CD4-positive, alpha-beta T cell treated with Interferon gamma for 1 hour (primary cell): Measurements from ENCODE around the gene TRMT1.

Source experiments
- DNase-seq: peaks from one replicate; pipeline ENCODE4 v3.0.0-alpha.2; 2020

TRMT1 gene

GRCh38 chr19:13101590-13102415 lies 14.7 kb downstream of the TRMT1 start:
- DNase-seq: no peak

GRCh38 chr19:13100841-13101589 lies 15.5 kb downstream of the TRMT1 start:
- no peak for DNase-seq

- DNase-seq: peak; percentile 78
Measured at GRCh38 chr19:13100031-13100588, 16.4 kb downstream of the TRMT1 start.

- DNase-seq: peak; percentile 84
Measured at GRCh38 chr19:13099073-13099999, 17.2 kb downstream of the TRMT1 start.

- DNase-seq: peak; percentile 54
Measured at GRCh38 chr19:13098277-13099072, 18.1 kb downstream of the TRMT1 start.

GRCh38 chr19:13097463-13098258 lies 18.9 kb downstream of the TRMT1 start:
- DNase-seq: no peak

GRCh38 chr19:13097033-13097462 lies 19.5 kb downstream of the TRMT1 start:
- no peak for DNase-seq

GRCh38 chr19:13095934-13096927 lies 20.3 kb downstream of the TRMT1 start:
- DNase-seq: no peak

- DNase-seq: peak; percentile 53
Measured at GRCh38 chr19:13095393-13095784, 21.2 kb downstream of the TRMT1 start.

GRCh38 chr19:13094771-13095392 lies 21.7 kb downstream of the TRMT1 start:
- DNase-seq: peak; percentile 46

GRCh38 chr19:13094106-13094504 lies 22.4 kb downstream of the TRMT1 start:
- DNase-seq: no peak

GRCh38 chr19:13093407-13094105 lies 23.0 kb downstream of the TRMT1 start:
- DNase-seq: peak; percentile 84

- DNase-seq: no peak
Measured at GRCh38 chr19:13092606-13093235, 23.8 kb downstream of the TRMT1 start.

- no peak for DNase-seq
Measured at GRCh38 chr19:13092158-13092543, 24.4 kb downstream of the TRMT1 start.

- no peak for DNase-seq
Measured at GRCh38 chr19:13091400-13092157, 25.0 kb downstream of the TRMT1 start.

GRCh38 chr19:13090511-13091231 lies 25.9 kb downstream of the TRMT1 start:
- DNase-seq: no peak
